TTC549 (cell line): Measurements from ENCODE around the gene SHQ1.
"Not testable (repeated sequence)": the region's sequence is repeated elsewhere in the genome, so short reads cannot be mapped to it uniquely, and the experiment has no call there.

Experiments
- FAIRE-seq: peaks from 2 replicates; lab custom pipeline; 2012; peaks lifted over from hg19 to GRCh38; lab: Jason Lieb, UNC

Gene SHQ1

DNA sequence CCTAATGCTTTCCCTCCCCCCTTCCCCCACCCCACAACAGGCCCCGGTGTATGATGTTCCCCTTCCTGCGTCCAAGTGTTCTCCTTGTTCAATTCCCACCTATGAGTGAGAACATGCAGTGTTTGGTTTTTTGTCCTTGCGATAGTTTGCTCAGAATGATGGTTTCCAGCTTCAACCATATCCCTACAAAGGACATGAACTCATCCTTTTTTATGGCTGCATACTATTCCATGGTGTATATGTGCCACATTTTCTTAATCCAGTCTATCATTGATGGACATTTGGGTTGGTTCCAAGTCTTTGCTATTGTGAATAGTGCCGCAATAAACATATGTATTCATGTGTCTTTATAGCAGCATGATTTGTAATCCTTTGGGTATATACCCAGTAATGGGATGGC, 137.8 kb downstream of the SHQ1 start:
- not testable (repeated sequence) for FAIRE-seq

DNA sequence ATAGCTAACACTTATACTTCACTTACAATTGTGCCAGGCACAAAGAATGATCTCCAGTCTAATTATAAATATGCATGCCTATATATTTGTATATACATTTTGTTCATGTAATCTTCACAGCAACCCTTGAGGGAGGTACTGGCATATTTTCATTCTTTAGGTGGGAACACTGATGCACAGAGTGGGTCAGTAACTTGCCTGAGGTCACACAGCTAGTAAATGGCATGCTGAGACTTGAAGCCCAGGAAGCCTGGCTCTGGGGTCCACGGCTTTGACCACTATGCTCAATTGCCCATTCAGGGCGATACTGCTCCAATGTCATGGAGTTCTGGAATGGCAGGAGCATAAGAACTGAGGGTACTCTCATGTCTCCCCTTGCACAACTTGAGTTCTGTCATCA, 139.8 kb downstream of the SHQ1 start:
- FAIRE-seq = no peak

DNA sequence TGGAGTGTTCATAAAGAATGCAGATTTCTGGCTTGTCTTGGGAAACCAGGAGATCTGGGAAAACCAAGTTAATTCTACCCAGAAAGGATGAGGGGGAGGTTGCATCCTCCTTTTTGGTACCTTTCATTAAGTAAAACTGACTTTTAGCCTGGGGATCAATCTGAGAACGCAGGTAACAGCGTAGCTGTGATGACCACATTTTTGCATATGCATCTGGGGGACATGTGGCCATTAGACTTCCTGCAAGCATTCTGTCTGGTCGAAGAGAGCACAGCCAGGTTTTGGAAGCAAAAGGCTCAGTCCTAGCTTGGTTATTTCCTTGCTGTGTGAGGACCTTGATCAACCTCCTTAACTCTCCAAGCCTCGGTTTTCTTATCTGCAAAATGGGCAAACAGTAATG, 145.2 kb downstream of the SHQ1 start:
- FAIRE-seq = no peak

DNA sequence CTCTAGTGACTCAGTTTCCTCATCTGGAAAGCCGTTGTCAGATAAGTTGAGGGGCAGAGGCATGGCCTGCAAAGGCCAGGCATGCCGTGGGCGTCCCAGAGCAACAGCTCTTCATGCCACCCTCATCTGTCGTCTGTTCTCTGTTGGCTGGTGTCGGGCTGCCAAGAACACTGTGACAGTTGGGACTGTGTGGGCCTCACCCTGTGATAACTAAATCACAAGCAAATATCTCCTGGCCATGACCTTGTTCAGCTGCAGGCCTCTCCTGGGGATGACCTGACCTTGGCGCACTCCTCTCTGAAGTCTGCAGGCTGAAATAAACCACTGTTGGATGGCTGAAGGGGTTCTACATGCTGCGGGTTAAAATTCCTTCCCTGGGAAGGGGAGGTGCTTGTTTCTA, 145.9 kb downstream of the SHQ1 start:
- FAIRE-seq = no peak

DNA sequence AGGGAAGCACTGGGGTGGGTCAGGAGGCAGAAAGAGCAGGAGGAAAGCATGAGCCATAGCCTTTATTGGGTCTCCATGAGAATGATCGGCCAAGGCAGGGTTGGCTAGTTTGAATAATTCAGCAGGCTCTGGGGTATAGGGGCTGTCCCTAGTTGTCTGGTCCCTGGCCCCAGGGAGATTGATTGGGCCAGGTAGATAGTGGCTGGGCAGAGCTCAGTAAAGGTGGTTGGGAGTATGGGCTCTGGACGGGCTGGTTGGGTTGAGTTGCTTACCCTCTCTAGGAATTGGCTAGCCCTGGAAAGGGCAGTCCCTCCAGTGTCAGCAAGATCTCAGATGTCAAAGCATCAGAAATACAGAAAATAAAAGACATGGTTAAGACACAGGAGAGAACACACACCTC, 148.1 kb downstream of the SHQ1 start:
- no peak for FAIRE-seq

DNA sequence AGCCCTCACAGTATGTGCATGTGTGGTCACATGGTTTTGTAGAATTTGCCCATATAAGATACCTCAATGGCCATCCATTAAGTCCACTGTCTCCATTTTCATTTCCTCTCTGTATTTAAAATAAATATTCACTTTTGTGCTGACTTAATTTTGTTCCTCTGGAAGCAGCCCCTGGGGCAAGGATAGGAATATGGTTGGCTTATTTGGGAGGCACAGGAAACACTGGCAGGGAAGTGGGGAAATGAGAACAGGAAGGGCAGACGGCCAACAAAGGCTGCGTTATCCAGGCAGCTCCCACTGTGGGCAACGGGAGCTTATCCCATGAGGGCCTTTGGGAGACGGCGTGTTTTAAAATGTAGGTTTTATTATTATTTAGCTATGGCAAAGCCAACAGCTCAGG, 148.6 kb downstream of the SHQ1 start:
- no peak for FAIRE-seq
